Measurements from ENCODE around the gene MICAL2.

DNA sequence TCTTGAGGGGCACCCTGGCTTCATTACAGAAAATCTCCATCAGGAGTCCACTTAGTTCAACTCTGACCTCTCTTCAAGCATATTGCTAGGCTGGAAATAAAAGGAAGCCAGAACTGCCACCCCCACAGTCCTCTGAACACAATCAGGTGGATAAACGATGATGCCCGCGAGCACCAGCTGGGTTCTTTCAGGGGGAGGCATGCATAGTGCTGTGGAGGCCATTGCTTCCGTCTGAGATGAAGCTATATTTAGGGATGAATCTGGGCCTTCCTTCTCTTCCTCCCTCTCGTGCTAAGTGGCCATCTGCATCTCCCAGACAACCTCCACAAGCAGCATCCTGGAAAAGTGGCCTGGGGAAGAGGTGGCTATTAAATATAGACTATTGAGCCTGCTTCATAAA, 3.9 kb upstream of the MICAL2 start:
- TF ChIP-seq, protein P1, sequence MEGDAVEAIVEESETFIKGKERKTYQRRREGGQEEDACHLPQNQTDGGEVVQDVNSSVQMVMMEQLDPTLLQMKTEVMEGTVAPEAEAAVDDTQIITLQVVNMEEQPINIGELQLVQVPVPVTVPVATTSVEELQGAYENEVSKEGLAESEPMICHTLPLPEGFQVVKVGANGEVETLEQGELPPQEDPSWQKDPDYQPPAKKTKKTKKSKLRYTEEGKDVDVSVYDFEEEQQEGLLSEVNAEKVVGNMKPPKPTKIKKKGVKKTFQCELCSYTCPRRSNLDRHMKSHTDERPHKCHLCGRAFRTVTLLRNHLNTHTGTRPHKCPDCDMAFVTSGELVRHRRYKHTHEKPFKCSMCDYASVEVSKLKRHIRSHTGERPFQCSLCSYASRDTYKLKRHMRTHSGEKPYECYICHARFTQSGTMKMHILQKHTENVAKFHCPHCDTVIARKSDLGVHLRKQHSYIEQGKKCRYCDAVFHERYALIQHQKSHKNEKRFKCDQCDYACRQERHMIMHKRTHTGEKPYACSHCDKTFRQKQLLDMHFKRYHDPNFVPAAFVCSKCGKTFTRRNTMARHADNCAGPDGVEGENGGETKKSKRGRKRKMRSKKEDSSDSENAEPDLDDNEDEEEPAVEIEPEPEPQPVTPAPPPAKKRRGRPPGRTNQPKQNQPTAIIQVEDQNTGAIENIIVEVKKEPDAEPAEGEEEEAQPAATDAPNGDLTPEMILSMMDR (IDR thresholded peaks at IDR 0.05; ENCODE audit: low read depth, low read length) = no peak
- no peak for TF ChIP-seq EZH2phosphoT487 (IDR thresholded peaks at IDR 0.05; ENCODE audit: low read depth)
